Activated T-helper 1 cell treated with anti-CD3 and anti-CD28 coated beads, Interleukin-12 subunit alpha, Interleukin-12 subunit beta, Interleukin-2, Interleukin-4 antibody, amounts not matched to agents 30 ng/mL and 10 ng/mL and 1 ng/mL, durations not matched to agents 14 hours and 24 hours and 36 hours (primary cell): ENCODE data around the gene DOC2B. TPM values are rescaled to one million over a fixed set of nuclear protein-coding genes. Genes with fewer than 3 reads are reported as not detected.
"Not testable (repeated sequence)": the region's sequence is repeated elsewhere in the genome, so short reads cannot be mapped to it uniquely, and the experiment has no call there.

Experiments
- DNase-seq: peaks from one replicate; pipeline ENCODE4 v3.0.0; 2021; ENCODE audit warnings: low spot score
- H3K27ac Mint-ChIP-seq: one replicate; pipeline ENCODE4 v1.8.0; 2021; ENCODE audit warnings: mild to moderate bottlenecking, mixed read lengths
- H3K27me3 Mint-ChIP-seq: one replicate; pipeline ENCODE4 v1.8.0; 2022; ENCODE audit warnings: mild to moderate bottlenecking, moderate library complexity, mixed read lengths; ENCODE audit not compliant: insufficient read depth
- H3K36me3 Mint-ChIP-seq: one replicate; pipeline ENCODE4 v1.8.0; 2021; ENCODE audit warnings: low read depth, mixed read lengths
- H3K4me1 Mint-ChIP-seq: one replicate; pipeline ENCODE4 v1.8.0; 2021; ENCODE audit warnings: low read depth, mixed read lengths
- H3K4me3 Mint-ChIP-seq: one replicate; pipeline ENCODE4 v1.8.0; 2021; ENCODE audit warnings: mild to moderate bottlenecking, moderate library complexity, mixed read lengths
- H3K9me3 Mint-ChIP-seq: one replicate; pipeline ENCODE4 v1.8.0; 2021; ENCODE audit warnings: mixed read lengths
- intact Hi-C: fragments of 100-400 bp; cut with micrococcal nuclease; formaldehyde crosslinking; loops from one replicate; pipeline ENCODE4 v1.15.1; 2024
- total RNA-seq: library from RNA; stranded (reverse); gene quantifications from 2 replicates; pipeline ENCODE4 v1.2.3, GENCODE V29; 2022

The DOC2B gene
- 5.5 and 7.6 TPM in 2 replicates for total RNA-seq

DNA sequence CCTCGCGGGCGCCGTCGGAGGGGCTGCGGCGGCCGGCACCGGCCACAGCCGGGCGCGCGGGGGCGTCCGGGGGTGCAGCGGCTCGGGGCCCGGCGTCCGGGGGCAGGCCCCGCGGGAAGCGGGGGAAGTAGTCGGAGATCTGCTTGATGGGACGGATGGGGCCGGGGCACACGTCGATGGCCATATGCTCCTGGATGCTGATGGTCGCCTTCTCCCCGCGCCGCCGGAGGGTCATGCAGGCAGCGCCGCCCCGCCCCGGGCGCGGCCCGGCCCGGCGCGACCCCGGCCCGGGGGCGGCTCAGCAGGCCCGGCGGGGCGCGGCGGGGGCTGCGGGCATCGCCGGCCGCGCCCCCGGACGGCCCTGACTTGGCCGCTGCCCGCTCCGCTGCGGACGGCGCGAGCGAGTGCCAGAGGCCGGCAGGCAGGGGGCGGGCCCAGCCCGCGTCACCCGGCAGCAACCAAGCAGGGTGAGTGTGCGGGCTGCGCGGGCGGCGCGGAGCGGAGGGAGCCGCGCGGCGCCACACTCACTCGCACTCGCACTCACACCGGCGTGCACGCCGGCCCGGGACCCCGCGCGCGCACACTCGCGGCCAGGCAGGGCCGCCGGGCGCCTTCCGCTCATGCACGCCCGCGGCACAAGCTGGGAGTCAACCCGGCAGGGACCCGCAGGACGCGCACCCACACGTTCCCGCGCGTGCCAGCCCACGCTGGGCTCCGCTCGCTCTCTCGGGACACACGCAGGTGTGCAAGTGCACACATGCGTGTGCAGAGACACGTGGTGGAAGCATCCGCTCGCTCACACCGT lies at the start of gene DOC2B:
DOC2B (minus strand) TSS at position 406 of the 805 bp plus-strand sequence; CDS start at position 235, 171 bp downstream.
- no peaks in the 10 kb centered on the region for H3K36me3 Mint-ChIP-seq
- peaks cover 29% of the 10 kb centered on the region for H3K4me1 Mint-ChIP-seq
- DNase-seq: peak; percentile 19
- peak within 1 kb of the TSS; percentile 53 for H3K27ac Mint-ChIP-seq
- intact Hi-C loops: no loop called here
- H3K4me3 Mint-ChIP-seq: peak within 1 kb of the TSS; percentile 74
- H3K9me3 Mint-ChIP-seq: no peaks in the 10 kb centered on the region
- H3K27me3 Mint-ChIP-seq: peaks cover 16% of the 10 kb centered on the region

DNA sequence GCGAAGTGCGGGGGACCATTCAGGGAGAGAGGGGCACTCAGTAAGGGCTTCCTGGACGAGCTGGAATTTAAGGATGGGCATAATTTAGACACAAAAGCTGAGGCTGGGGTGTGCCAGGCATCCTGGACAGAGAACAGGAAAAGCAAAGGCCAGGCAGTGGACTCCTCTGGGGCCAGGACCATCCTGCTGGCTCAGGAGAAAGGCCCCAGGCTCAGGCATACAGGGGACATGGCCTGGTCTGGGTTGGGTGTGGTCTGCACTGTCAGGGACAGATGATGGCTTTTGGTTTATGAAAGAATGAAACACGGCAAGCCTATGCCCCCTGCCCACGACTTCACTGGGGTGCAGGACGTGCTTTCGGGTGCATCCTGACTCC lies 48.9 kb upstream of the DOC2B start:
- Mint-ChIP-seq H3K36me3 (no peaks in the 10 kb centered on the region), H3K27ac (no peak overlapping the region), H3K4me1 (peaks cover 6% of the 10 kb centered on the region), H3K9me3 (no peaks in the 10 kb centered on the region), H3K27me3 (peaks cover 2% of the 10 kb centered on the region), H3K4me3 (no peak overlapping the region)
- intact Hi-C loops: no loop called here
- DNase-seq: no peak

DNA sequence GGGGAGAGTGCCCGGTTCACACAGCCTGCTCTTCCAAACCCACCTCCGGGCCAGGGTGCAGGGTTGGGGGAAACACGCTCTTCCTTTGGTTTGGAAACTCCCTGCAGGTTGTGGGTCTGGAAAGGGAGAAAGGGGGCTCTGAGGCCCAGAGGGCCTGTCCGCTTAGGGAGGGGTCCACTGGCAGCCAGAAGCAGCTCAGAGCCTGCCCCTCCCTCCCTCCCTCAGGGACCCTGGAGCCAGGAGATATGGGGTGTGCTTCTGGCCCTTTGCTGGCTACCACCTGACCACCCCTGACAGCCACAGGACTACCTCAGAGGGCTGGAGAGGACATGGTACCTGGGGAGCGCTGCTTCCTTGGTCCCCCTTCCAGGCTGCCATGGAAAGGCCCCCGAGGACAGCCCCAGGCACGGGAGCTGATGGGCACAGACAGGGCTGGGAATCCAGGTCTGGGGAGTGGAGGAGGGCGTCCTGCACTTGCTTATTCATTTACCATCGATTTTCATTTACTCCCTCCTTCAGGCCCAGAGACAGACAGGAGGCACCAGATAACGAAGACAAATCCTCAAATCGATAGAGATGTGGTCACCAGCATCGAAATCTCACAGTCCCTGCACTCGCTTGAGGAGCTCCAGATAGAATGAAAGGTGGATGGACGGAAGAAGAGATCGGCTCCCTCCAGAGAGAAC lies 48.4 kb upstream of the DOC2B start:
- Mint-ChIP-seq H3K4me3 (no peak overlapping the region), H3K9me3 (no peaks in the 10 kb centered on the region), H3K27me3 (peaks cover 1% of the 10 kb centered on the region), H3K36me3 (no peaks in the 10 kb centered on the region), H3K4me1 (peaks cover 6% of the 10 kb centered on the region), H3K27ac (no peak overlapping the region)
- DNase-seq: no peak
- intact Hi-C loops: no loop called here

DNA sequence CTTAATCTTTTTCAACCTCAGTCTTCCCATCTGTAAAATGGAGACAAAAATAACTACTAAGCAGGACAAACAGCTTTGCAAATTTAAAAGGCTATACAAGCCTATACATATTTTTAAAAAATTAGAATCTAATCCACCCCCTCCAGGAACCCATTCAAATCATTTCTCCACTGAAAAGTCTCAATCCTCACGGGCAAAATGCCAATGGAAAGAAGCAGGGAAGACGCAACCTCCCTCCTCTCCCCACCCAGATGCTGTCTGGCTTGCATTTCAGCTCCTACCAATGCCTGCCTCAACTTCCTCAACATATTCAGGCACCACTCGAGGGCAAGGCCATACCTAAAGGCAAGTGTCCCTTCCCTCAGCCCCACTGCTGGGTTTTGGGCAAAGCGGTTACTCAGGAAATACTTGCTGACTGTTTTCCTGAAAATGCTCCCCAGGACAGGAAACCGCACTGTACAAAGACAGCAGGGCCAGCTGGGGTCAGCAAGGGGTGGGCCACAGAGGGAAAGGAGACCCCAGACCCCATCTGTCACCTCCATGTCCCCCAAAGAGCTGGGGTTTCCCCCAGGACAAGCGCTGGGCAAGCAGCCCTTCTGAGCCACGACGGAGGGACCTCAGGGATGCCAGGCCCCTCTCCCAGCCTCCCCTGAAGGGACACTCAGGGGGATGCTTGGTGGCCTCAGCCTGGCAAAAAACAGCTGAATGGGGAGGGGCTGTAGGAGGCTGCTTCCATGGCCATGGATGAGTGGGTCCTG lies 47.7 kb upstream of the DOC2B start:
- peaks cover 6% of the 10 kb centered on the region for H3K4me1 Mint-ChIP-seq
- no peaks in the 10 kb centered on the region for H3K36me3 Mint-ChIP-seq
- intact Hi-C loops: no loop called here
- H3K4me3 Mint-ChIP-seq: no peak overlapping the region
- no peaks in the 10 kb centered on the region for H3K27me3 Mint-ChIP-seq
- no peaks in the 10 kb centered on the region for H3K9me3 Mint-ChIP-seq
- no peak overlapping the region for H3K27ac Mint-ChIP-seq
- DNase-seq: no peak

DNA sequence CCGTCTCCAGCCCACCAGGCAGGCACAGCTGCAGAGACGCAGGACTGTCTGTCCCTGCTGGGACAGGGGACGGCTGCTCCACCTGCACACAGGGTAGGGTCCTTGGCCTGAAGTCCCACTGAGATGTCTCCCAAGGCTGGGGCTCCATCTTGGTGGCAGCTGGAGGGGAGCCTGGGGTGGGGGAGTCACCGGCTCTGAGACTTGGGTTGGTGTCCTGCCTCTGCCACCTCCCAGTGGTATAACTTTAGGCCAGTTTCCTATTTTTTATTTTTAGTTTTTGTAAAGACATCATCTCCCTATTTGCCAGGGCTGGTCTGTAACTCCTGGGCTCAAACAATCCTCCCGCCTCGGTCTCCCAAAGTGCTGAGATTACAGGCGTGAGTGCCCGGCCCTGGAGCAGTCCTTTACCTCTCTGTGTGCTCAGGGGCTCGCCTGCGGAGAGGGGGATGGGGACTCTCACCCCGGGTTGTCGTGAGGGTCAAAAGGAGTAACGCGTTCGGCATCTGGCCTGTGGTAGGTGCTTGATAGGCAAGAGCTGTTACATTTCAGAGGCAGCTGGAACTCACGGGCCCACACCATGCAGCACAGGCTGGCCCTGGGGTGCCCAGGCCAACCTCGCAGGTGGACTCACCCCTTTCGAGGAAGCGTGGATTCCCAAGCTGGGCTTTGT lies 46.6 kb upstream of the DOC2B start:
- Mint-ChIP-seq H3K4me3 (no peak overlapping the region), H3K4me1 (peaks cover 2% of the 10 kb centered on the region), H3K36me3 (no peaks in the 10 kb centered on the region), H3K9me3 (no peaks in the 10 kb centered on the region), H3K27ac (no peak overlapping the region), H3K27me3 (no peaks in the 10 kb centered on the region)
- intact Hi-C loops: no loop called here
- DNase-seq: no peak

DNA sequence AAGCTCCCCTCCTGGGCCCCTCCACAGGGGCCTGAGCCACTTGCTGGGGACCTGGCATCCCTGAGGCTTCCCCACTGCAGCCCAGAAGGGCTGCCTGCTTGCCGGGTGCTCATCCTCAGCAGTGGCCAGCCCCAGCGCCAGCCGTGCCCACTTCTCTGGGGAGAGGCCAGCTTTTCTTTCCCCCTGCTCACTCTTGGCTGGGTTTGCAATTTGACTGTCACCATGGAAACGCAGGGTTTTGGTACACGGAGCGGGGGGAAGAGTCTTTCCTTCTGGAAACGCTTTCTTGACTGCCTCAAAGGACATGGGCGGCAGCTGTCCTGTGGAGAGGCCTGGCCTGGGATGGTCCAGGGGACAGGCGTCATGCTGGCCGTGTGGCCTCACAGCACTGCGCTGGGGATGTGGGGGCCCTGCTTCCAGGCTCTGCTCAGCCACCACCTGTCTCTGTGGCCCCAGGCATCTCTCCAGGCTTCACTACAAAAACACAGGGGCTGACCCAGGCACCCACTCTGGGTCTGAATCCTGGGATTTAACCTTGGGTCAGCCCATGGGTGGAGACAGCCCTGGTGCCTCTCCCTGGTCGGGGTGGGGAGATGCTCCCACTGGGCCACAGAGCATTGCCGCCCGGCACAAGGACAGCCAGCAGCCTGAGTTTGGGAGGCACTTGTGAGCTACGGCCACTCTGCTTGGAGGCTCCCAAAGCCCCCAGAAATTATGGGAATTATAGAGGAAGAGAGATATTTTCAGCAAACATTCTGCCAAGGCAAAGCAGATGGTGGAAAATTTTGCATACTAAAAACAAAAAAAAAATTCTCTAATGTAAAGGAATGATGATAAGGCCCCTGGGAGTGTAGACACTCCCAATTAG lies 45.9 kb upstream of the DOC2B start:
- no peak for DNase-seq
- no peak overlapping the region for H3K27ac Mint-ChIP-seq
- H3K27me3 Mint-ChIP-seq: no peaks in the 10 kb centered on the region
- intact Hi-C loops: no loop called here
- no peaks in the 10 kb centered on the region for H3K36me3 Mint-ChIP-seq
- no peaks in the 10 kb centered on the region for H3K4me1 Mint-ChIP-seq
- no peaks in the 10 kb centered on the region for H3K9me3 Mint-ChIP-seq
- no peak overlapping the region for H3K4me3 Mint-ChIP-seq

DNA sequence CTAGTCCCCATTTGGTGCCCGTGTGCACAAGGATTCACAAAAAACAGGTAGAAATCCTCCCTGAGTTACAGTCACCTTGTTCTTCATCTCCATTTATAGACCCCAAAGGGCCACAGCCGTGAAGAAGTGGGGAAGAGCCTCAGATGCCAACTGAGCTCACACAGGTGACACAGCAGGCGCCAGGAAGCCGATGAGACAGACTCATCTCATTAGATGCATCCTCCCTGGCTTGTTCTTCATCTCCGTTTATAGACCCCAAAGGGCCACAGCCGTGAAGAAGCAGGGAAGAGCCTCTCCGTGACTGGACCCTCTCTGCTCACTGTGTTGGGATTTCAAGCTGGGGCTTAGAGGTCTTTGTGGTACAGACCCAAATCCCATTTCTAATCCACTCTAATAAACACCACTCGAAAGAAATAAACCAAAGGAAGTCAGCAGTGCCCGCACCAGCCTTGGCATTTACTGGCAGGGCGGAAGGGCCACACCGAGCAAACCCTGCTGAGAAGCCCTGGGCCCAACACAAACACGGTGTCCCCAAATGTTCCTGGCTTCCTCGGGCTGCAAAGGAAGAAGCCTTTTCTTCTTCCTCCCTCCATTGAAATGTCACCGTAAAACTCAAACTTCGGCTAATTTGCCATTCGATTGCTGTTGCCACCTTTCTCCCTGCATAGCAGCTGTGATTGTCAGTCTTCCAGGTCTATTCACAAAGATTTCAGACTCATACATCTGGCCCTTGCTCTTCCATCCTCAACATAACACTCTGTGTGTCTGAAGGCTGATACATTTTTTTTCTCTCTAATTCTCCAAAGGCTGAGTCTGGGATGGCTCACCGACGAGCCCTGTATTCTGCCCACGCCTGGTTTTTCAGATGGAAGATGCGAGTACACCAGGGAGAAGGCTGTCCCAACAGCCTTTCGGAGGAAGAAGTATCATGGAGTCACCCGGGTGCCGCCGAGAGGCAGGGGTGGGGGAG lies 44.9 kb upstream of the DOC2B start:
- DNase-seq: no peak
- H3K27ac Mint-ChIP-seq: no peak overlapping the region
- intact Hi-C loops: no loop called here

DNA sequence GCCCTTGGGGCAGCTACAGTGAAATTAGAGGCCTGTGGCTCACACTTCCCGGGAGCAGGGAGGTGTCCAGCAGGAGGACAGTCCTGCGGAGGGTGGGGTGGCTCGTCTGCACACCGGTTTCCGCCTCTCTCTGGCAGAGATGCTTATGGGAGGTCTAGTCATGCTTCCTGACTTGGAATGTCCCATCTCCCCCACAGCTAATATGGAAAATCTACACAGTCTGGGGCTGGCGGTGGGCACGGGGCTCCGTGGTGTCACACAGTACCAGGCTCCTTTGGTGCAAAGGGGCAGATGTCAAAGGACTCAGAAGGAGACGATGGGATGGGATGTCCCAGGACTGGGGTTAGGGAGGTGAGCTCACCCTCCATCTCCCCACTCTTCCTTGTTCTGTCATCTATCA lies 44.1 kb upstream of the DOC2B start:
- no peak overlapping the region for H3K27ac Mint-ChIP-seq

More for the DNA sequence above, 44.9 kb upstream of the DOC2B start:
- no peaks in the 10 kb centered on the region for H3K27me3 Mint-ChIP-seq
- H3K4me3 Mint-ChIP-seq: no peak overlapping the region
- H3K9me3 Mint-ChIP-seq: no peaks in the 10 kb centered on the region
- no peaks in the 10 kb centered on the region for H3K36me3 Mint-ChIP-seq
- H3K4me1 Mint-ChIP-seq: no peaks in the 10 kb centered on the region

DNA sequence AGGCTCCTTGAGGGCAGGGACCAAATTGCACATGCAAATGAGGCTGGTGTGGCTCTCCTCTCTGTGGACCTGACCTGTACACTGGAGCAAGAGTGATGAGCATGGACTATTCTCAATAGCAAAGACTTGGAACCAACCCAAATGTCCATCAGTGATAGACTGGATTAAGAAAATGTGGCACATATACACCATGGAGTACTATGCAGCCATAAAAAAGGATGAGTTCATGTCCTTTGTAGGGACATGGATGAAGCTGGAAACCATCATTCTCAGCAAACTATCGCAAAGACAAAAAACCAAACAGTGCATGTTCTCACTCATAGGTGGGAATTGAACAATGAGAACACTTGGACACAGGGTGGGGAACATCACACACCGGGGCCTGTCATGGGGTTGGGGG lies 43.1 kb upstream of the DOC2B start:
- H3K9me3 Mint-ChIP-seq, intact Hi-C loops, H3K27me3 Mint-ChIP-seq, H3K27ac Mint-ChIP-seq, H3K4me3 Mint-ChIP-seq, H3K36me3 Mint-ChIP-seq, H3K4me1 Mint-ChIP-seq, DNase-seq: not testable (repeated sequence)

More for the DNA sequence above, 44.1 kb upstream of the DOC2B start:
- H3K27me3 Mint-ChIP-seq: no peaks in the 10 kb centered on the region
- no peaks in the 10 kb centered on the region for H3K4me1 Mint-ChIP-seq
- intact Hi-C loops: no loop called here
- no peak overlapping the region for H3K4me3 Mint-ChIP-seq
- H3K36me3 Mint-ChIP-seq: no peaks in the 10 kb centered on the region
- no peaks in the 10 kb centered on the region for H3K9me3 Mint-ChIP-seq
- DNase-seq: no peak

DNA sequence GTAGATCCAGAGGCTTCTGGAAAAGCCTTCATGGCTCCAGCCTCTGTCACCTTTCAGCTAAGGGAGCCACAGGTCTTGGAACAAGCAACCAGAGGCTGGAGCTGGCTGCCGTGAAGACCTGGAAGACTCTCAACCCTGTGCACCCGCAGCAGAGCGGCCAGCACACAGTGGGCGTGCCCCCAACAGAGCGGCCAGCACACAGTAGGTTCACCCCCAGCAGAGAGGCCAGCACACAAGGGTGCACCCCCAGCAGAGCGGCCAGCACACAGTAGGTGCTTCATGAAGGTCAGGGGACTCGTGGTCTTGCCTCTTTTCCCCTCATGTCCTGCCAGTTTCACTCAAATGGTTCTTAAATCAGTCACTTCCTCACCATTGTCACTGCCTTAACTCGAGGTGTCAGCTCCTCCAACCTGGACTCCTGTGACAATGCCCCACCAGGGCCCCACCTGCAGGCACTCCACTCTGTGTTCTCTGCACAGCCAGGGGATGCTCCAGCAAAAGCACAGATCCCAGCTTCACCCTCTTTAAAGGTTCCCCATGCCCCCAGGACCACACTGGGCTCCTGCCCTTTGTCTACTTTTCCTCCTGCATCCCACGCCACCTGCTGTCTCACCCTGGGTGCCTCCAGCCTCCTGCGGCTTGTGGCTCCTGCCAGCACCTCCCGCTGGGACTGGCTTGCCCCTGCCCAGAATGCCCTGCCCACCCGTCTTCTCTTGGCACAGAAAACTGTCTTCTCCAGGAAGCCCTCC lies 42.4 kb upstream of the DOC2B start:
- no peak overlapping the region for H3K4me3 Mint-ChIP-seq
- no peaks in the 10 kb centered on the region for H3K36me3 Mint-ChIP-seq
- no peaks in the 10 kb centered on the region for H3K9me3 Mint-ChIP-seq
- no peak overlapping the region for H3K27ac Mint-ChIP-seq
- intact Hi-C loops: no loop called here
- DNase-seq: no peak
- H3K4me1 Mint-ChIP-seq: no peaks in the 10 kb centered on the region
- no peaks in the 10 kb centered on the region for H3K27me3 Mint-ChIP-seq

DNA sequence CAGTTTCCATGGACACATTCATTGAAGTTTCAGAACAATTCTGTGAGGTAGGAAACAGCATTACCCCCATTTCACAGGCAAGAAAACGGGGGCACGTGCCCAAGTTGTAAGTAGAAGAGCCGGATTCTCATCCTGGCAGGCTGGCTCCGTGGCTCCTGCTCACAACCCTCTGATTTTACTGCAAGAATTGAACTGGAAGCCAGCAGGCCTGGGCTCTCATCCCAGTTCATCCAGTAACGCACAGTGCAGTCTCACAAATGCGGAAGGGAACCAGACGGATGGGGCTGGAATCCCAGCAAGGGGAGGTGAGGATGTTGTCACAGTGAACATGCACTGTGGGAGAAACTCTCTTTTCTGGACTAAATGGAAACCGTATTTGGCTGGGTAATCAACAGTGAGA lies 40.7 kb upstream of the DOC2B start:
- DNase-seq: no peak
- Mint-ChIP-seq H3K9me3 (no peaks in the 10 kb centered on the region), H3K4me3 (no peak overlapping the region), H3K27me3 (no peaks in the 10 kb centered on the region), H3K36me3 (no peaks in the 10 kb centered on the region), H3K27ac (no peak overlapping the region), H3K4me1 (no peaks in the 10 kb centered on the region)
- intact Hi-C loops: no loop called here
